A549 (cell line): ENCODE data around the gene ELMO2.

ENCODE experiments used
- ESRRA ChIP-seq: fragments of 150-350 bp; IDR thresholded peaks from 2 replicates; pipeline ENCODE4 v1.6.1; 2014; ENCODE audit warnings: mild to moderate bottlenecking, low read length, borderline replicate concordance
- FOSL2 ChIP-seq, 2 experiments: fragments of 450-650 bp in 1 of 2; fragments of >200 bp in 1 of 2; sonication (Bioruptor Twin) in 1 of 2; formaldehyde crosslinking; IDR thresholded peaks; 2 replicates each; pipeline versions ENCODE4 v1.5.0 to v1.6.1; 2016 to 2020; ENCODE audit warnings: mild to moderate bottlenecking in 1 of 2, moderate library complexity in 1 of 2
- JUN ChIP-seq, 2 experiments: fragments of >200 bp; sonication (Bioruptor Twin); formaldehyde crosslinking; IDR thresholded peaks; 2 replicates in 1 of 2; 3 replicates in 1 of 2; pipeline ENCODE4 v1.6.1; 2016 to 2017
- KDM1A ChIP-seq: fragments of 200-600 bp; sonication (generic); IDR thresholded peaks from 2 replicates; pipeline ENCODE4 v1.6.1; 2016; ENCODE audit warnings: low read depth, mild to moderate bottlenecking
- MAFK ChIP-seq: fragments of 450-650 bp; IDR thresholded peaks from 2 replicates; pipeline ENCODE4 v1.6.1; 2014; ENCODE audit not compliant: partially characterized antibody
- POLR2A ChIP-seq: IDR thresholded peaks from 2 replicates; pipeline ENCODE4 v1.6.1; 2012; ENCODE audit warnings: mild to moderate bottlenecking, low read length
- POLR2AphosphoS2 ChIP-seq: conservative IDR thresholded peaks from 2 replicates; pipeline ENCODE4 v1.6.1; 2012; ENCODE audit warnings: low read length, improper control_type of control experiment, inconsistent platforms
- RAD21 ChIP-seq, 2 experiments: fragments of >200 bp in 1 of 2; sonication (Bioruptor Twin) in 1 of 2; formaldehyde crosslinking in 1 of 2; IDR thresholded peaks in 1 of 2; conservative IDR thresholded peaks in 1 of 2; 2 replicates in 1 of 2; 3 replicates in 1 of 2; pipeline ENCODE4 v1.6.1; 2012 to 2018; ENCODE audit warnings: inconsistent platforms in 1 of 2
- TF ChIP-seq, protein P1 (sequence below): fragments of >200 bp; sonication (Bioruptor Twin); formaldehyde crosslinking; IDR thresholded peaks from 3 replicates; pipeline ENCODE4 v1.5.1; 2016

DNA sequence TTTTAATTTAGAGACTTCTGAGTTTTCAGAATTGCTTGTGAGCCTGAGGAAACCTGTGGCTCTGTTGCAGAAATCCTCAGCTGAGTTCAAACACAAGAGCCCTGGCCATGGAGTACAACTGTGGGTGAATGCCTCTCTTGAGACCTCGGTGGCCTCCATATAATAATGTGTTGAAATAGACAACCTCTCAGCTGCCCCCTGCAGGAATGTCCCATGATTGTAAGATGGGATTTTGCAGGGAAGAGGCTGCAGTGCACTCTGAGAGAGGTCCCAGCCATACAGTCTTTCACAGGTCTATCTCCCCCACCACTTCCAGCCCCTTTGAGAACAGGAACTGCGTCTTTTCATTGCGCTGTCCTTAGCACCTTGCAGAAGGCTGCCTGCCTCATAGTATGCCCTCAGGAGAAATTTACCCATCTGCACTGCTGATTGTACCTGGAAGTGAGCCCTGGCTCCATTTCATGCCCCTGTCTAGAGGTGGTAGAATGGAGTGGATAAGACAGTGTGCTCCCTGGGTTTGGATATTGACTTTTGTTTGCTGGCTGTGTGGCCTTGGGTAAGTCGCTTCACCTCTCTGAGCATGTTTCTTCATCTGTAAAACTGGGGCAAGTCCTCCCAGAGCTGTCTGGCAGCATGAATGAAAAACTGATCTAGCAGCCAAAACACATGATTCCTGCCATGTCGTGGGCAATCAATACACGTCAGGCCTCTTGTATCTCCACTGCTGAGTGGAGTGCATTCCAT, 81.3 kb downstream of the ELMO2 start:
- TF ChIP-seq, protein P1, sequence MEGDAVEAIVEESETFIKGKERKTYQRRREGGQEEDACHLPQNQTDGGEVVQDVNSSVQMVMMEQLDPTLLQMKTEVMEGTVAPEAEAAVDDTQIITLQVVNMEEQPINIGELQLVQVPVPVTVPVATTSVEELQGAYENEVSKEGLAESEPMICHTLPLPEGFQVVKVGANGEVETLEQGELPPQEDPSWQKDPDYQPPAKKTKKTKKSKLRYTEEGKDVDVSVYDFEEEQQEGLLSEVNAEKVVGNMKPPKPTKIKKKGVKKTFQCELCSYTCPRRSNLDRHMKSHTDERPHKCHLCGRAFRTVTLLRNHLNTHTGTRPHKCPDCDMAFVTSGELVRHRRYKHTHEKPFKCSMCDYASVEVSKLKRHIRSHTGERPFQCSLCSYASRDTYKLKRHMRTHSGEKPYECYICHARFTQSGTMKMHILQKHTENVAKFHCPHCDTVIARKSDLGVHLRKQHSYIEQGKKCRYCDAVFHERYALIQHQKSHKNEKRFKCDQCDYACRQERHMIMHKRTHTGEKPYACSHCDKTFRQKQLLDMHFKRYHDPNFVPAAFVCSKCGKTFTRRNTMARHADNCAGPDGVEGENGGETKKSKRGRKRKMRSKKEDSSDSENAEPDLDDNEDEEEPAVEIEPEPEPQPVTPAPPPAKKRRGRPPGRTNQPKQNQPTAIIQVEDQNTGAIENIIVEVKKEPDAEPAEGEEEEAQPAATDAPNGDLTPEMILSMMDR = peak; percentile 43; the same call in 2 of the 3 replicates
- peak; percentile 38 to 50; a peak in 3 of 5 replicates for TF ChIP-seq RAD21 (conservative IDR thresholded peaks at IDR 0.05 in 1 of 2, IDR thresholded peaks at IDR 0.05 in 1 of 2)
- TF ChIP-seq MAFK = no peak
- TF ChIP-seq ESRRA = no peak
- TF ChIP-seq POLR2A = no peak
- no peak for TF ChIP-seq POLR2AphosphoS2
- TF ChIP-seq JUN (IDR thresholded peaks at IDR 0.05) = no peak
- TF ChIP-seq KDM1A = no peak
- TF ChIP-seq FOSL2 (IDR thresholded peaks at IDR 0.05) = no peak
- TF ChIP-seq FOSL2 (CRISPR knock-in tag; IDR thresholded peaks at IDR 0.05) = no peak
